K562 (cell line): ENCODE results near the gene SLC34A1. TPM values are rescaled to one million over a fixed set of nuclear protein-coding genes. Genes with fewer than 3 reads are reported as not detected.

Experiments
- ASH1L ChIP-seq: fragments of 450-650 bp; IDR thresholded peaks from 2 replicates; pipeline ENCODE4 v1.6.1; 2018; ENCODE audit warnings: borderline replicate concordance, mild to moderate bottlenecking, low read depth; ENCODE audit not compliant: partially characterized antibody
- CHD4 ChIP-seq: fragments of 200-600 bp; sonication (generic); IDR thresholded peaks from 3 replicates; pipeline ENCODE4 v1.6.1; 2012; ENCODE audit warnings: low read depth, mild to moderate bottlenecking, mixed read lengths, low read length, inconsistent platforms; ENCODE audit not compliant: insufficient read depth, insufficient replicate concordance, poor library complexity, severe bottlenecking
- EGR1 ChIP-seq: fragments of 450-650 bp; conservative IDR thresholded peaks from 2 replicates; pipeline ENCODE4 v1.6.1; 2017; ENCODE audit warnings: mild to moderate bottlenecking
- FUS ChIP-seq: fragments of 200-400 bp; formaldehyde crosslinking; optimal IDR thresholded peaks from 2 replicates; pipeline ENCODE3; 2017; ENCODE audit warnings: low read depth, low read length
- PCBP1 ChIP-seq: fragments of 200-400 bp; formaldehyde crosslinking; IDR thresholded peaks from 2 replicates; pipeline ENCODE4 v1.6.1; 2018; ENCODE audit warnings: mild to moderate bottlenecking, low read depth, low read length; ENCODE audit not compliant: poor library complexity, severe bottlenecking
- SAP30 ChIP-seq: fragments of 200-600 bp; sonication (generic); IDR thresholded peaks from 2 replicates; pipeline ENCODE4 v1.6.1; 2012; ENCODE audit warnings: borderline replicate concordance, low read depth, mild to moderate bottlenecking, moderate library complexity, low read length, control low read depth, inconsistent platforms; ENCODE audit not compliant: insufficient read depth, poor library complexity, severe bottlenecking
- ZFX ChIP-seq: sonication (generic); formaldehyde crosslinking; IDR thresholded peaks from 2 replicates; pipeline ENCODE4 v1.8.0; 2022; ENCODE audit warnings: mild to moderate bottlenecking, missing genetic modification reagents, moderate library complexity
- ZNF224 ChIP-seq: sonication (generic); formaldehyde crosslinking; IDR thresholded peaks from 2 replicates; pipeline ENCODE4 v1.8.0; 2022; ENCODE audit warnings: mild to moderate bottlenecking, missing genetic modification reagents
- polyA plus RNA-seq, 8 experiments: library from polyadenylated mRNA; depleted of rRNA in 4 of 8; stranded (reverse) in 5 of 8; unstranded in 3 of 8; fragments of >200 nt; fragmentation: Nextera tagmentation in 2 of 8; fragmentation: Illumina TruSeq in 1 of 8; extraction: Ambion mirVana in 2 of 8; extraction: Trizol in 1 of 8; gene quantifications; 2 replicates each; pipeline versions ENCODE4 v1.2.1 to v1.2.3, GENCODE V29; 2011 to 2014; ENCODE audit warnings: inconsistent platforms in 1 of 8, missing spikeins in 1 of 8
- total RNA-seq, 7 experiments: library from RNA; depleted of rRNA in 6 of 7; stranded (reverse); fragments of >200 nt in 6 of 7; fragmentation: Illumina TruSeq in 2 of 7; extraction: Trizol in 2 of 7; gene quantifications; 2 replicates each; pipeline versions ENCODE4 v1.2.1 to v1.2.3, GENCODE V29; 2011 to 2021; ENCODE audit warnings: low replicate concordance in 1 of 7
- TF ChIP-seq, protein P1 (sequence below): IDR thresholded peaks from 2 replicates; pipeline ENCODE4 v1.6.1; 2016; ENCODE audit warnings: missing genetic modification characterization, missing compliant biosample characterization
- TF ChIP-seq, protein P2 (sequence below): fragments of 200-600 bp; sonication (generic); IDR thresholded peaks from one replicate; pipeline ENCODE4 v1.6.1; 2012; ENCODE audit warnings: mild to moderate bottlenecking, low read depth, low read length, inconsistent platforms
- TF ChIP-seq, protein P3 (sequence below): fragments of 450-650 bp; IDR thresholded peaks from 2 replicates; pipeline ENCODE4 v1.6.1; 2016; ENCODE audit warnings: antibody characterized with exemption

The SLC34A1 gene
- total and polyA plus RNA-seq, 9 of the 15 experiments (the other 6 are each of a cell fraction or from before 2014, with no cell fraction given), result not detected

DNA sequence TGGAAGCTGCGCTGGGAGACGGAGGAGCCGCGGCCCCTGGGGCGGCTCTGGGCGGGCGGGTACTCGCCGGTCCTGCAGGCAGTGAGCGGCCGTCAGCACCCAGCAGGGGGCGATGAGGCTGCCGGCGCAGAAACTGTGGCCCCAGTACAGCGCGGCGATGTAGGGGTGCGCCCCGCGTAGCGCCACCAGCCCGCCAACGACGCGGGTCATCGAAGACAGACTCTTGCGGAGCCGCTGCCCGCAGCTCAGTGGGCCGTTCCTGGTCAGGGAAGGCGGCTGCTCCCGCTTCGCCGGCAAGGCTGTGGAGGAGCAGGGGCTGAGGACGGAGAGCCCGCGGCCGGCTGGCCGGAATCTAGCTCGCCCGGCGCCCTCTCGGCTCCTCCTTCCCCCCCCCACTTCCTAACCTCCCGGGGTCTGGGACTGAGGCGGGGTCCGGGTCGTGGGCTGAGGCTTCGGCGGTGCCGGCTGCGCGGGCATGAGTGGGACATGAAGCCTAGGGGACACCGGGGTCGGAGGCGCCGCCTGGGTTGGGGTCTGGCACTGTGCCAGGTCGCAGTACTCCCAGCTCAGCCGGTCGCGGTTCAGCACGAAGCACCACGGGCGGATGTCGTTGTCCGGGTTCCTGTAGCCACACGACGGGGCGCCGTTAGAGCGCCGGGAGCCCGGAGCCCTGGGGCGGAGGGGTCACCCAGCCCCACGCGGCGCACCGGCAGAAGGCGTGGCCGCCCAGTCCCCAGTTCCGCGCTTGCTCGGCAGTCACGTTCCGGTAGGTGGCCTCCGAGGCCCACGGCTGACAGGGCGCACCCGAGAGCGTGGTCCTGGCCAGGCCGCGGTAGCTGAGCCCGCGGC is 19.8 kb downstream of the SLC34A1 start (continued):
- TF ChIP-seq, protein P1, sequence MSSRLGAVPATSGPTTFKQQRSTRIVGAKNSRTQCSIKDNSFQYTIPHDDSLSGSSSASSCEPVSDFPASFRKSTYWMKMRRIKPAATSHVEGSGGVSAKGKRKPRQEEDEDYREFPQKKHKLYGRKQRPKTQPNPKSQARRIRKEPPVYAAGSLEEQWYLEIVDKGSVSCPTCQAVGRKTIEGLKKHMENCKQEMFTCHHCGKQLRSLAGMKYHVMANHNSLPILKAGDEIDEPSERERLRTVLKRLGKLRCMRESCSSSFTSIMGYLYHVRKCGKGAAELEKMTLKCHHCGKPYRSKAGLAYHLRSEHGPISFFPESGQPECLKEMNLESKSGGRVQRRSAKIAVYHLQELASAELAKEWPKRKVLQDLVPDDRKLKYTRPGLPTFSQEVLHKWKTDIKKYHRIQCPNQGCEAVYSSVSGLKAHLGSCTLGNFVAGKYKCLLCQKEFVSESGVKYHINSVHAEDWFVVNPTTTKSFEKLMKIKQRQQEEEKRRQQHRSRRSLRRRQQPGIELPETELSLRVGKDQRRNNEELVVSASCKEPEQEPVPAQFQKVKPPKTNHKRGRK (tag), result no peak
- TF ChIP-seq SAP30 (peak; percentile 88), ZFX (CRISPR knock-in tag) (peak; percentile 93), ZNF224 (CRISPR knock-in tag) (0 out of 2 replicates have a peak, but pooled peaks have one; percentile 27), CHD4 (no peak), ASH1L (no peak), FUS (peak; percentile 97), PCBP1 (peak; percentile 84), EGR1 (0 out of 2 replicates have a peak, but pooled peaks have one; percentile 5)
- TF ChIP-seq, protein P2, sequence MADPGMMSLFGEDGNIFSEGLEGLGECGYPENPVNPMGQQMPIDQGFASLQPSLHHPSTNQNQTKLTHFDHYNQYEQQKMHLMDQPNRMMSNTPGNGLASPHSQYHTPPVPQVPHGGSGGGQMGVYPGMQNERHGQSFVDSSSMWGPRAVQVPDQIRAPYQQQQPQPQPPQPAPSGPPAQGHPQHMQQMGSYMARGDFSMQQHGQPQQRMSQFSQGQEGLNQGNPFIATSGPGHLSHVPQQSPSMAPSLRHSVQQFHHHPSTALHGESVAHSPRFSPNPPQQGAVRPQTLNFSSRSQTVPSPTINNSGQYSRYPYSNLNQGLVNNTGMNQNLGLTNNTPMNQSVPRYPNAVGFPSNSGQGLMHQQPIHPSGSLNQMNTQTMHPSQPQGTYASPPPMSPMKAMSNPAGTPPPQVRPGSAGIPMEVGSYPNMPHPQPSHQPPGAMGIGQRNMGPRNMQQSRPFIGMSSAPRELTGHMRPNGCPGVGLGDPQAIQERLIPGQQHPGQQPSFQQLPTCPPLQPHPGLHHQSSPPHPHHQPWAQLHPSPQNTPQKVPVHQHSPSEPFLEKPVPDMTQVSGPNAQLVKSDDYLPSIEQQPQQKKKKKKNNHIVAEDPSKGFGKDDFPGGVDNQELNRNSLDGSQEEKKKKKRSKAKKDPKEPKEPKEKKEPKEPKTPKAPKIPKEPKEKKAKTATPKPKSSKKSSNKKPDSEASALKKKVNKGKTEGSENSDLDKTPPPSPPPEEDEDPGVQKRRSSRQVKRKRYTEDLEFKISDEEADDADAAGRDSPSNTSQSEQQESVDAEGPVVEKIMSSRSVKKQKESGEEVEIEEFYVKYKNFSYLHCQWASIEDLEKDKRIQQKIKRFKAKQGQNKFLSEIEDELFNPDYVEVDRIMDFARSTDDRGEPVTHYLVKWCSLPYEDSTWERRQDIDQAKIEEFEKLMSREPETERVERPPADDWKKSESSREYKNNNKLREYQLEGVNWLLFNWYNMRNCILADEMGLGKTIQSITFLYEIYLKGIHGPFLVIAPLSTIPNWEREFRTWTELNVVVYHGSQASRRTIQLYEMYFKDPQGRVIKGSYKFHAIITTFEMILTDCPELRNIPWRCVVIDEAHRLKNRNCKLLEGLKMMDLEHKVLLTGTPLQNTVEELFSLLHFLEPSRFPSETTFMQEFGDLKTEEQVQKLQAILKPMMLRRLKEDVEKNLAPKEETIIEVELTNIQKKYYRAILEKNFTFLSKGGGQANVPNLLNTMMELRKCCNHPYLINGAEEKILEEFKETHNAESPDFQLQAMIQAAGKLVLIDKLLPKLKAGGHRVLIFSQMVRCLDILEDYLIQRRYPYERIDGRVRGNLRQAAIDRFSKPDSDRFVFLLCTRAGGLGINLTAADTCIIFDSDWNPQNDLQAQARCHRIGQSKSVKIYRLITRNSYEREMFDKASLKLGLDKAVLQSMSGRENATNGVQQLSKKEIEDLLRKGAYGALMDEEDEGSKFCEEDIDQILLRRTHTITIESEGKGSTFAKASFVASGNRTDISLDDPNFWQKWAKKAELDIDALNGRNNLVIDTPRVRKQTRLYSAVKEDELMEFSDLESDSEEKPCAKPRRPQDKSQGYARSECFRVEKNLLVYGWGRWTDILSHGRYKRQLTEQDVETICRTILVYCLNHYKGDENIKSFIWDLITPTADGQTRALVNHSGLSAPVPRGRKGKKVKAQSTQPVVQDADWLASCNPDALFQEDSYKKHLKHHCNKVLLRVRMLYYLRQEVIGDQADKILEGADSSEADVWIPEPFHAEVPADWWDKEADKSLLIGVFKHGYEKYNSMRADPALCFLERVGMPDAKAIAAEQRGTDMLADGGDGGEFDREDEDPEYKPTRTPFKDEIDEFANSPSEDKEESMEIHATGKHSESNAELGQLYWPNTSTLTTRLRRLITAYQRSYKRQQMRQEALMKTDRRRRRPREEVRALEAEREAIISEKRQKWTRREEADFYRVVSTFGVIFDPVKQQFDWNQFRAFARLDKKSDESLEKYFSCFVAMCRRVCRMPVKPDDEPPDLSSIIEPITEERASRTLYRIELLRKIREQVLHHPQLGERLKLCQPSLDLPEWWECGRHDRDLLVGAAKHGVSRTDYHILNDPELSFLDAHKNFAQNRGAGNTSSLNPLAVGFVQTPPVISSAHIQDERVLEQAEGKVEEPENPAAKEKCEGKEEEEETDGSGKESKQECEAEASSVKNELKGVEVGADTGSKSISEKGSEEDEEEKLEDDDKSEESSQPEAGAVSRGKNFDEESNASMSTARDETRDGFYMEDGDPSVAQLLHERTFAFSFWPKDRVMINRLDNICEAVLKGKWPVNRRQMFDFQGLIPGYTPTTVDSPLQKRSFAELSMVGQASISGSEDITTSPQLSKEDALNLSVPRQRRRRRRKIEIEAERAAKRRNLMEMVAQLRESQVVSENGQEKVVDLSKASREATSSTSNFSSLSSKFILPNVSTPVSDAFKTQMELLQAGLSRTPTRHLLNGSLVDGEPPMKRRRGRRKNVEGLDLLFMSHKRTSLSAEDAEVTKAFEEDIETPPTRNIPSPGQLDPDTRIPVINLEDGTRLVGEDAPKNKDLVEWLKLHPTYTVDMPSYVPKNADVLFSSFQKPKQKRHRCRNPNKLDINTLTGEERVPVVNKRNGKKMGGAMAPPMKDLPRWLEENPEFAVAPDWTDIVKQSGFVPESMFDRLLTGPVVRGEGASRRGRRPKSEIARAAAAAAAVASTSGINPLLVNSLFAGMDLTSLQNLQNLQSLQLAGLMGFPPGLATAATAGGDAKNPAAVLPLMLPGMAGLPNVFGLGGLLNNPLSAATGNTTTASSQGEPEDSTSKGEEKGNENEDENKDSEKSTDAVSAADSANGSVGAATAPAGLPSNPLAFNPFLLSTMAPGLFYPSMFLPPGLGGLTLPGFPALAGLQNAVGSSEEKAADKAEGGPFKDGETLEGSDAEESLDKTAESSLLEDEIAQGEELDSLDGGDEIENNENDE, result no peak
- TF ChIP-seq, protein P3, sequence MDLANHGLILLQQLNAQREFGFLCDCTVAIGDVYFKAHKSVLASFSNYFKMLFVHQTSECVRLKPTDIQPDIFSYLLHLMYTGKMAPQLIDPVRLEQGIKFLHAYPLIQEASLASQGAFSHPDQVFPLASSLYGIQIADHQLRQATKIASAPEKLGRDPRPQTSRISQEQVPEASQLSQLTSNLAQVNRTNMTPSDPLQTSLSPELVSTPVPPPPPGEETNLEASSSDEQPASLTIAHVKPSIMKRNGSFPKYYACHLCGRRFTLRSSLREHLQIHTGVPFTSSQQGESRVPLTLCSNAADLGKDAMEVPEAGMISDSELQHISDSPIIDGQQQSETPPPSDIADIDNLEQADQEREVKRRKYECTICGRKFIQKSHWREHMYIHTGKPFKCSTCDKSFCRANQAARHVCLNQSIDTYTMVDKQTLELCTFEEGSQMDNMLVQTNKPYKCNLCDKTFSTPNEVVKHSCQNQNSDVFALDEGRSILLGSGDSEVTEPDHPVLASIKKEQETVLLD, result peak; percentile 46; the same call in 1 of the 2 replicates
